Measurements from ENCODE around the gene BEX4. TPM values are rescaled to one million over a fixed set of nuclear protein-coding genes. Genes with fewer than 3 reads are reported as not detected.
A peak's percentile ranks its signal among the peaks of the same experiment; 100 is the strongest.

The BEX4 gene
- total and polyA plus RNA-seq, 9 of the 15 experiments (the other 6 are each of a cell fraction or from before 2014, with no cell fraction given) = 74.6 to 399 (median 154) TPM

DNA sequence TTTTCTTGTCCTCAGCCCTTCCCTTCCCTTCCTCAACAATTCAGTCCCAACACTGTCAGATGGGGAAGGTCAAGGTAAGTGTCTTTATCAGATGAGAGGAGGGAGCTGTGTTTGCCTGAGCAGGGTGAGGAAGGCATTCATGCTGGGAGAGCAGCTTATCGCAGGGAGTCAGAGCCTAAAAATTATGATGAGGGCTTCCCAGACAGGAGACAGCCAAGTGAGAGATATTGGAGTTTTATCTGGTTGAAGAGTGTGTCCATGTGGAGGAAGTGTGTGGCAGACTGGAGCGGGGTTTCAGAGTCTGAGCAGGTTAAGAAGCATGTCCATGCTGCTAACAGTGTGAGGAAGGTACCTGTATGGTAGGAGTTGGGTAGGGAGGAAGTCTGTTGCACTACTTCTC is 18.4 kb downstream of the BEX4 start (continued):
- TF ChIP-seq, protein P1, sequence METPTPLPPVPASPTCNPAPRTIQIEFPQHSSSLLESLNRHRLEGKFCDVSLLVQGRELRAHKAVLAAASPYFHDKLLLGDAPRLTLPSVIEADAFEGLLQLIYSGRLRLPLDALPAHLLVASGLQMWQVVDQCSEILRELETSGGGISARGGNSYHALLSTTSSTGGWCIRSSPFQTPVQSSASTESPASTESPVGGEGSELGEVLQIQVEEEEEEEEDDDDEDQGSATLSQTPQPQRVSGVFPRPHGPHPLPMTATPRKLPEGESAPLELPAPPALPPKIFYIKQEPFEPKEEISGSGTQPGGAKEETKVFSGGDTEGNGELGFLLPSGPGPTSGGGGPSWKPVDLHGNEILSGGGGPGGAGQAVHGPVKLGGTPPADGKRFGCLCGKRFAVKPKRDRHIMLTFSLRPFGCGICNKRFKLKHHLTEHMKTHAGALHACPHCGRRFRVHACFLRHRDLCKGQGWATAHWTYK (CRISPR knock-in tag; IDR thresholded peaks at IDR 0.05) = no peak
- TF ChIP-seq, protein P2, sequence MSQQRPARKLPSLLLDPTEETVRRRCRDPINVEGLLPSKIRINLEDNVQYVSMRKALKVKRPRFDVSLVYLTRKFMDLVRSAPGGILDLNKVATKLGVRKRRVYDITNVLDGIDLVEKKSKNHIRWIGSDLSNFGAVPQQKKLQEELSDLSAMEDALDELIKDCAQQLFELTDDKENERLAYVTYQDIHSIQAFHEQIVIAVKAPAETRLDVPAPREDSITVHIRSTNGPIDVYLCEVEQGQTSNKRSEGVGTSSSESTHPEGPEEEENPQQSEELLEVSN (IDR thresholded peaks at IDR 0.05; ENCODE audit: borderline replicate concordance in 1 of 2, extremely low read depth in 1 of 2, insufficient read depth in 1 of 2, insufficient read length in 1 of 2, low read depth in 1 of 2, low read length in 1 of 2, poor library complexity in 1 of 2, severe bottlenecking in 1 of 2) = peak in 1 of 2 experiments; percentile 24
- TF ChIP-seq HNRNPL (IDR thresholded peaks at IDR 0.05; ENCODE audit: low read depth, low read length) = no peak
- peak; percentile 23; the same call in 1 of the 2 replicates for TF ChIP-seq SPI1 (IDR thresholded peaks at IDR 0.05; ENCODE audit: borderline replicate concordance, low read depth, low read length)
- peak; percentile 63; the same call in 1 of the 2 replicates for TF ChIP-seq HDAC2 (IDR thresholded peaks at IDR 0.05)
- TF ChIP-seq, protein P3, sequence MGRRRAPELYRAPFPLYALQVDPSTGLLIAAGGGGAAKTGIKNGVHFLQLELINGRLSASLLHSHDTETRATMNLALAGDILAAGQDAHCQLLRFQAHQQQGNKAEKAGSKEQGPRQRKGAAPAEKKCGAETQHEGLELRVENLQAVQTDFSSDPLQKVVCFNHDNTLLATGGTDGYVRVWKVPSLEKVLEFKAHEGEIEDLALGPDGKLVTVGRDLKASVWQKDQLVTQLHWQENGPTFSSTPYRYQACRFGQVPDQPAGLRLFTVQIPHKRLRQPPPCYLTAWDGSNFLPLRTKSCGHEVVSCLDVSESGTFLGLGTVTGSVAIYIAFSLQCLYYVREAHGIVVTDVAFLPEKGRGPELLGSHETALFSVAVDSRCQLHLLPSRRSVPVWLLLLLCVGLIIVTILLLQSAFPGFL (CRISPR knock-in tag; IDR thresholded peaks at IDR 0.05) = no peak
- no peak for TF ChIP-seq ZNF830 (CRISPR knock-in tag; IDR thresholded peaks at IDR 0.05)
- TF ChIP-seq TCF7L2 (IDR thresholded peaks at IDR 0.05; ENCODE audit: low read depth, low read length) = no peak
- TF ChIP-seq NFIX (CRISPR knock-in tag; IDR thresholded peaks at IDR 0.05; ENCODE audit: low read depth) = no peak
- TF ChIP-seq NFRKB (IDR thresholded peaks at IDR 0.05; ENCODE audit: low read depth) = no peak
- TF ChIP-seq ZNF668 (CRISPR knock-in tag; IDR thresholded peaks at IDR 0.05) = no peak
- TF ChIP-seq SOX6 (IDR thresholded peaks at IDR 0.05) = peak; percentile 79
- TF ChIP-seq, protein P4, sequence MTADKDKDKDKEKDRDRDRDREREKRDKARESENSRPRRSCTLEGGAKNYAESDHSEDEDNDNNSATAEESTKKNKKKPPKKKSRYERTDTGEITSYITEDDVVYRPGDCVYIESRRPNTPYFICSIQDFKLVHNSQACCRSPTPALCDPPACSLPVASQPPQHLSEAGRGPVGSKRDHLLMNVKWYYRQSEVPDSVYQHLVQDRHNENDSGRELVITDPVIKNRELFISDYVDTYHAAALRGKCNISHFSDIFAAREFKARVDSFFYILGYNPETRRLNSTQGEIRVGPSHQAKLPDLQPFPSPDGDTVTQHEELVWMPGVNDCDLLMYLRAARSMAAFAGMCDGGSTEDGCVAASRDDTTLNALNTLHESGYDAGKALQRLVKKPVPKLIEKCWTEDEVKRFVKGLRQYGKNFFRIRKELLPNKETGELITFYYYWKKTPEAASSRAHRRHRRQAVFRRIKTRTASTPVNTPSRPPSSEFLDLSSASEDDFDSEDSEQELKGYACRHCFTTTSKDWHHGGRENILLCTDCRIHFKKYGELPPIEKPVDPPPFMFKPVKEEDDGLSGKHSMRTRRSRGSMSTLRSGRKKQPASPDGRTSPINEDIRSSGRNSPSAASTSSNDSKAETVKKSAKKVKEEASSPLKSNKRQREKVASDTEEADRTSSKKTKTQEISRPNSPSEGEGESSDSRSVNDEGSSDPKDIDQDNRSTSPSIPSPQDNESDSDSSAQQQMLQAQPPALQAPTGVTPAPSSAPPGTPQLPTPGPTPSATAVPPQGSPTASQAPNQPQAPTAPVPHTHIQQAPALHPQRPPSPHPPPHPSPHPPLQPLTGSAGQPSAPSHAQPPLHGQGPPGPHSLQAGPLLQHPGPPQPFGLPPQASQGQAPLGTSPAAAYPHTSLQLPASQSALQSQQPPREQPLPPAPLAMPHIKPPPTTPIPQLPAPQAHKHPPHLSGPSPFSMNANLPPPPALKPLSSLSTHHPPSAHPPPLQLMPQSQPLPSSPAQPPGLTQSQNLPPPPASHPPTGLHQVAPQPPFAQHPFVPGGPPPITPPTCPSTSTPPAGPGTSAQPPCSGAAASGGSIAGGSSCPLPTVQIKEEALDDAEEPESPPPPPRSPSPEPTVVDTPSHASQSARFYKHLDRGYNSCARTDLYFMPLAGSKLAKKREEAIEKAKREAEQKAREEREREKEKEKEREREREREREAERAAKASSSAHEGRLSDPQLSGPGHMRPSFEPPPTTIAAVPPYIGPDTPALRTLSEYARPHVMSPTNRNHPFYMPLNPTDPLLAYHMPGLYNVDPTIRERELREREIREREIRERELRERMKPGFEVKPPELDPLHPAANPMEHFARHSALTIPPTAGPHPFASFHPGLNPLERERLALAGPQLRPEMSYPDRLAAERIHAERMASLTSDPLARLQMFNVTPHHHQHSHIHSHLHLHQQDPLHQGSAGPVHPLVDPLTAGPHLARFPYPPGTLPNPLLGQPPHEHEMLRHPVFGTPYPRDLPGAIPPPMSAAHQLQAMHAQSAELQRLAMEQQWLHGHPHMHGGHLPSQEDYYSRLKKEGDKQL (CRISPR knock-in tag; IDR thresholded peaks at IDR 0.05; ENCODE audit: borderline replicate concordance) = no peak
- TF ChIP-seq HIVEP1 (CRISPR knock-in tag; IDR thresholded peaks at IDR 0.05) = no peak
- no peak for TF ChIP-seq ESRRB (CRISPR knock-in tag; IDR thresholded peaks at IDR 0.05; ENCODE audit: borderline replicate concordance)
- TF ChIP-seq TEAD2 (tag; IDR thresholded peaks at IDR 0.05) = no peak
- TF ChIP-seq KLF16 (IDR thresholded peaks at IDR 0.05) = peak; percentile 87
- no peak for TF ChIP-seq ZNF561 (CRISPR knock-in tag; conservative IDR thresholded peaks at IDR 0.05)
- no peak for TF ChIP-seq TCFL5 (CRISPR knock-in tag; conservative IDR thresholded peaks at IDR 0.05)

Data from K562 (cell line).